Activated T-helper 2 cell treated with anti-CD3 and anti-CD28 coated beads, Interferon-gamma antibody, Interleukin-2, Interleukin-4, amounts not matched to agents 10 μg/mL and 5 μg/mL and 100 μg/mL, durations not matched to agents 14 hours and 24 hours and 36 hours (primary cell): ENCODE measurements around the gene DNAJC30. TPM values are rescaled to one million over a fixed set of nuclear protein-coding genes. Genes with fewer than 3 reads are reported as not detected.
"Not testable (repeated sequence)": the region's sequence is repeated elsewhere in the genome, so short reads cannot be mapped to it uniquely, and the experiment has no call there.

Source experiments
- DNase-seq: peaks from one replicate; pipeline ENCODE4 v3.0.0; 2021; ENCODE audit warnings: low spot score
- H3K27ac Mint-ChIP-seq: one replicate; pipeline ENCODE4 v1.8.0; 2021; ENCODE audit warnings: mixed read lengths
- H3K27me3 Mint-ChIP-seq: one replicate; pipeline ENCODE4 v1.8.0; 2021; ENCODE audit warnings: low read depth, mixed read lengths
- H3K36me3 Mint-ChIP-seq: one replicate; pipeline ENCODE4 v1.8.0; 2021; ENCODE audit warnings: low read depth, mixed read lengths
- H3K4me1 Mint-ChIP-seq: one replicate; pipeline ENCODE4 v1.8.0; 2021; ENCODE audit warnings: low read depth, mixed read lengths
- H3K4me3 Mint-ChIP-seq: one replicate; pipeline ENCODE4 v1.8.0; 2021; ENCODE audit warnings: low read depth, mild to moderate bottlenecking, moderate library complexity, mixed read lengths
- H3K9me3 Mint-ChIP-seq: one replicate; pipeline ENCODE4 v1.8.0; 2021; ENCODE audit warnings: mixed read lengths
- intact Hi-C: fragments of 100-400 bp; cut with micrococcal nuclease; formaldehyde crosslinking; loops from one replicate; pipeline ENCODE4 v1.15.1; 2023
- total RNA-seq: library from RNA; stranded (reverse); gene quantifications from 2 replicates; pipeline ENCODE4 v1.2.3, GENCODE V29; 2022

DNAJC30 gene
- 9.2 TPM in 2 replicates for total RNA-seq

DNA sequence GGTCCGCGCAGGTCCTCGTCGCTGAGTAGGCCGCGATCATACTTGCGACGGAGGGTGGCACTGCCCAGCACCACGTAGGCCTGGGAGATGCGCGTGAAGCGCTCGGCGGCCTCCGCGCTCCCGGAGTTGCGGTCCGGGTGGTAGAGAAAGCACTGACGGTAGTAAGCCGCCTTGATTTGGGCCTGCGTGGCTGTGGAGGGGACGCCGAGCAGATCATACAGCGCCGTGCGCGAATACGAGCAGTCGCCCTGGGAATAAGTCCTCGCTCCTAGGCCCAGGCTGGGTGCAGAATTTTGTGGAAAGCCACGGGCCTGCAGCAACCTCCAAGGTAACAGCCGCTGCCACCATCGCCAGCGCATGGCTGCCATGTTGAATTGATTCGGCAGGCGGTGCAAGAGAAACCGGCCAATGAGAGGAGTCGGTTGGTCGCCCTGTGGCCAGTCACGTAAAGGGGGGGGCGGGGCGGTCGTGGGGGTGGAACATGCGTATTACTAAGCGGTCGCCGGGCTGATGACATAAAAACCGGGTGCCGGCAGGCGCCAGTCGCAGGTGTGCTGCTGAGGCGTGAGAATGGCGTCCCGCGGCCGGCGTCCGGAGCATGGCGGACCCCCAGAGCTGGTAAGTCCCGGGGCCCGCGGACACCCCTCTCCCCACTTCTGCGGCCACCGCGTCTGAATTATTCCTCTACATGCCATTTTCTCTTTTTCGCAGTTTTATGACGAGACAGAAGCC lies at the start of gene DNAJC30, which contains the start of gene BUD23:
Gene DNAJC30 (minus strand): TSS at position 398 of the 732 bp plus-strand sequence. CDS start 30 bp downstream, at position 368.
Gene BUD23 (plus strand): TSS at position 542 of the 732 bp plus-strand sequence. CDS start 29 bp downstream, at position 571.
- peak within 1 kb of the TSS; percentile 97 for H3K4me3 Mint-ChIP-seq
- intact Hi-C loops, result loop anchor here (1.0 to 5.0 kb wide), 3 partner anchors 16 to 106 kb away; partner anchors contain the start of genes TBL2 and VPS37D
- peak; percentile 88 for DNase-seq
- H3K27me3 Mint-ChIP-seq, result no peaks in the 10 kb centered on the region
- H3K4me1 Mint-ChIP-seq, result peaks cover 20% of the 10 kb centered on the region
- no peaks in the 10 kb centered on the region for H3K9me3 Mint-ChIP-seq
- H3K27ac Mint-ChIP-seq, result peak within 1 kb of the TSS; percentile 97
- peaks cover 44% of the 10 kb centered on the region for H3K36me3 Mint-ChIP-seq

DNA sequence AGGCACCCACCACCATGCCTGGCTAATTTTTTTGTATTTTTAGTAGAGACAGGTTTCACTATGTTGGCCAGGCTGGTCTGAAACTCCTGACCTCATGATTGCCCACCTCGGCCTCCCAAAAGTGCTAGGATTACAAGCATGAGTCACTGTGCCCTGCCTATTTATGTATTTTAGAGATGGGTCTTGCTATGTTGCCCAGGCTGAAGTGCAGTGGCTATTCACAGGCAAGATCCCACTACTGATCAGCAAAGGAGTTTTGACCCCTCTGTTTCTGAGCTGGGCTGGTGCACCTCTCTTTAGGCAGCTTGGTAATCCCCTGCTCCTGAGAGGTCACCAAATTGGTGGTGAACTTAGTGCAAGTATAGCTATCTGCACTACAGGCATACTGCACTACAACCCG lies 49.1 kb upstream of the DNAJC30 start:
- H3K27ac Mint-ChIP-seq, result no peak overlapping the region
- peaks cover 6% of the 10 kb centered on the region for H3K36me3 Mint-ChIP-seq
- H3K9me3 Mint-ChIP-seq, result no peaks in the 10 kb centered on the region
- intact Hi-C loops, result no loop called here
- no peak overlapping the region for H3K4me3 Mint-ChIP-seq
- no peak for DNase-seq
- peaks cover 5% of the 10 kb centered on the region for H3K4me1 Mint-ChIP-seq
- H3K27me3 Mint-ChIP-seq, result peaks cover 6% of the 10 kb centered on the region

DNA sequence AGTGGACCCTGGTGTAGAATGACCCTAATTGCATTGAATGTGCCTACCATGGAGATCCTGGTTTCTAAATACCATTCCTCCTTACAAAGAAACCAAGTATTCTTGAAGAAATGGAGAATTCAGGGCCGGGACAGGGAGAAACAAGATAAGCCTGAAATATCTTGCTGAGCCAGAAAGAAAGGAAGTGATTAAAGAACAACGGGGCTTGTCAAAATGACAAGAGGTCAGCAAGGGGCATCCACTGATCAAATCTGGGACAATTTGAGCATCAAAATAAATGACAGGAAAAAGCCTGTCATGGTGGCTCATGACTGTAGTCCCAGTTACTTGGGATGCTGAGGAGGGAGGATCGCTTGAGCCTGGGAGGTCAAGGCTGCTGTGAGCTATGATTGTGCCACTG lies 47.2 kb upstream of the DNAJC30 start:
- H3K27ac Mint-ChIP-seq, result no peak overlapping the region
- peaks cover 6% of the 10 kb centered on the region for H3K27me3 Mint-ChIP-seq
- intact Hi-C loops, result no loop called here
- H3K4me1 Mint-ChIP-seq, result peaks cover 5% of the 10 kb centered on the region
- no peaks in the 10 kb centered on the region for H3K9me3 Mint-ChIP-seq
- H3K4me3 Mint-ChIP-seq, result no peak overlapping the region
- DNase-seq, result no peak
- no peaks in the 10 kb centered on the region for H3K36me3 Mint-ChIP-seq

DNA sequence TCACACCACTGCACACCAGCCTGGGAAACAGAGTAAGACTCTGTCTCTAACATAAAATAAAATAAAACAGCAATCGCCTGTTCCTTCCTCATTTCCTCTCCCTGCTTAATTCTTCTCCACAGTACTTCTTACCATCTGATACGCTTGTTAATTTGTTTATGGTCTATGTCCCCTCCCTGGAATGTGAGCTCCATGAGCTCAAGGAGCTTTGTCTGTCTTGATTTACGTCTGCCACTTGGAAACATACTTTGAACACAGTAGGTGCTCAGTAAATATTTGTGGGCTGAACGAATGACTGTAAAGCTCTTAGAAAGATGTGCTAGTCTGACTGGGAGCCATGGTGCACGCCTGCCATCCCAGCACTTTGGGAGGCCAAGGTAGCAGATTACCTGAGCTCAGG lies 45.3 kb upstream of the DNAJC30 start:
- peaks cover 9% of the 10 kb centered on the region for H3K27me3 Mint-ChIP-seq
- intact Hi-C loops, result no loop called here
- H3K9me3 Mint-ChIP-seq, result no peaks in the 10 kb centered on the region
- no peaks in the 10 kb centered on the region for H3K4me1 Mint-ChIP-seq
- no peak overlapping the region for H3K4me3 Mint-ChIP-seq
- no peak for DNase-seq
- H3K36me3 Mint-ChIP-seq, result no peaks in the 10 kb centered on the region
- no peak overlapping the region for H3K27ac Mint-ChIP-seq

DNA sequence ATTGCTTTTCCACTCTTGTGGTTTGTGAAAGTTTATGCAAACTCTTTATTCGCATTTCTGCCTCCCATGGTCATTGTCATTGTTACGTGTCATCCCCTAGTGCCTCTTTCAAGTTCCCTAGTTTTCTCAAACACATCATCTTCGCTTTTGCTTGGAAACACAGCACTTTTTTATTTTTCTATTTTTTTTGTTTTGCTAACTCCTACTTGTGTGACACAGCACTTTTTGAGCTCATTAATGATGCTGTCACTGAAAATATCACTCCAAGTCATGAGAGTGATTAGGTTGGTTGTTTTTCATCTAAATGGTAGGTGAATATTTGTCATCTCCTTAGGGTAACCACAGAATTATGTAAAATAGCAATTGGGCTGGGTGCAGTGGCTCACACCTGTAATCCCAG lies 44.7 kb upstream of the DNAJC30 start:
- intact Hi-C loops, result no loop called here
- Mint-ChIP-seq H3K27me3 (peaks cover 9% of the 10 kb centered on the region), H3K4me1 (no peaks in the 10 kb centered on the region), H3K27ac (no peak overlapping the region), H3K36me3 (no peaks in the 10 kb centered on the region), H3K9me3 (no peaks in the 10 kb centered on the region), H3K4me3 (no peak overlapping the region)
- no peak for DNase-seq

DNA sequence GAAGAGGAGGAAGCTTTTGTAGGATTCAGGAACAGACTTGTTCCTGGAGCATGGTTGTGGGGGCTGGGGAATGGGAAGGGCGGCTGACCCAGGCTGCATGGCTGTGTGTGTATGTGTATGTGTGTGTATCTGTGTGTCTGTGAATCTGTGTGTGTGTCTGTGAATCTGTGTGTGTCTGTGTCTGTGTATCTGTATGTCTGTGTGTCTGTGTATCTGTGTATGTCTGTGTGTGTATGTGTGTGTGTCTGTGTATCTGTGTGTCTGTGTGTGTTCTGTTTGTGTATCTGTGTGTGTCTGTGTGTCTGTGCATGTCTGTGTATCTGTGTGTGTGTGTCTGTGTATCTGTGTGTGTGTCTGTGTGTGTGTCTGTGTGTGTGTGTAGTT lies 42.8 kb upstream of the DNAJC30 start:
- H3K4me3 Mint-ChIP-seq, result no peak overlapping the region
- no peaks in the 10 kb centered on the region for H3K36me3 Mint-ChIP-seq
- H3K27ac Mint-ChIP-seq, result no peak overlapping the region
- no peaks in the 10 kb centered on the region for H3K4me1 Mint-ChIP-seq
- DNase-seq, result no peak
- no peaks in the 10 kb centered on the region for H3K9me3 Mint-ChIP-seq
- intact Hi-C loops, result no loop called here
- H3K27me3 Mint-ChIP-seq, result peaks cover 11% of the 10 kb centered on the region

DNA sequence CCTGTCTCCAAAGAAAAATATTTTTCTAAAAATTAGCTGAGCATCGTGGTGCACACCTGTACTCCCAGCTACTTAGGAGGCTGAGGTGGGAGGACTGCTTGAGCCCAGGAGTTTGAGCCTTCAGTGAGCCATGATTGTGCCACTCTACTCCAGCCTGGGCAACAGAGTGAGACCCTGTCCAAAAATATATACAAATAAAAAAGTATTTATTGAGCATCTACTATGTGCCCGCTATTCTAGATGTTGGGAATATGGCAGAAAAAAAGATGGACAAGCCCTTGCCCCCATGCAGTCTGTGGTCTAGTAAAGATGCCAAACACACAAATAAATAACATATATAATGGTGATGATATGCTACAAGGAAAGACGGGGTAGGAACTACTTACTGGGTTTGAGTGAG lies 40.6 kb upstream of the DNAJC30 start:
- Mint-ChIP-seq H3K4me3 (no peak overlapping the region), H3K36me3 (no peaks in the 10 kb centered on the region)
- intact Hi-C loops, result no loop called here

DNA sequence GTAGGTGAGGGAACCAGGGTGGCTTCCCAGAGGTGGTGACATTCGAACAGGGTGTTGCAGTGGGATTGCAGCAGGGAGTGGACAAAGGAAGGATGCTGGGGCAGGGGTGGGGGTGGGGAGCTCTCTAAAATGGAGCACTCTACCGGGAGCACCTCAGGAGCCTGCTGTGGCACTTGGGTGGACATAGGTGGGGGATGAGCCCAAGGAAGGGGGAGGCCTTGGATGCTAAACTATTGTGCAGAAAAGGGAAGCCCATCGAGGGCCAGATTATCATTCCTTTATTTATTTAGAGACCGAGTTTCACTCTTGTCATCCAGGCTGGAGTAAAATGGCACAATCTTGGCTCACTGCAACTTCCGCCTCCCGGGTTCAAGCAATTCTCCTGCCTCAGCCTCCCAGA lies 39.5 kb upstream of the DNAJC30 start:
- H3K4me1 Mint-ChIP-seq, result peaks cover 14% of the 10 kb centered on the region
- peaks cover 12% of the 10 kb centered on the region for H3K27me3 Mint-ChIP-seq
- H3K36me3 Mint-ChIP-seq, result no peaks in the 10 kb centered on the region
- intact Hi-C loops, result no loop called here
- H3K4me3 Mint-ChIP-seq, result no peak overlapping the region
- H3K27ac Mint-ChIP-seq, result no peak overlapping the region
- no peak for DNase-seq
- no peaks in the 10 kb centered on the region for H3K9me3 Mint-ChIP-seq

More for the DNA sequence above, 40.6 kb upstream of the DNAJC30 start:
- no peaks in the 10 kb centered on the region for H3K9me3 Mint-ChIP-seq
- no peak overlapping the region for H3K27ac Mint-ChIP-seq
- DNase-seq, result no peak
- H3K4me1 Mint-ChIP-seq, result peaks cover 5% of the 10 kb centered on the region
- H3K27me3 Mint-ChIP-seq, result peaks cover 15% of the 10 kb centered on the region

DNA sequence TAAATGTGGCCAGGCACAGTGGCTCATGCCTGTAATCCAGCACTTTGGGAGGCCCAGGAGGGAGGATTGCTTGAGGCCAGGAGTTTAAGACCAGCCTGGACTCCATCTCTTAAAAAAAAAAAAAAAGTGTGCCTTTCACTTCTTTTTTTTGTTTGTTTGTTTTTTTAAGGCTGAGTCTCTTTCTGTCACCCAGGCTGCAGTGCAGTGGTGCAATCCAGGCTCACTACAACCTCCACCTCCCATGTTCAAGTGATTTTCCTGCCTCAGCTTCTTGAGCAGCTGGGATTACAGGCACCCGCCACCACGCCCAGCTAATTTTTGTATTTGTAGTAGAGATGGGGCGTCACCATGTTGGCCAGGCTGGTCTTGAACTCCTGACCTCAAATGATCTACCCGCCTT lies 38.9 kb upstream of the DNAJC30 start:
- intact Hi-C loops, H3K36me3 Mint-ChIP-seq, DNase-seq, H3K27ac Mint-ChIP-seq, H3K4me3 Mint-ChIP-seq, H3K9me3 Mint-ChIP-seq: not testable (repeated sequence)
- H3K27me3 Mint-ChIP-seq, result peaks cover 12% of the 10 kb centered on the region
- peaks cover 17% of the 10 kb centered on the region for H3K4me1 Mint-ChIP-seq

DNA sequence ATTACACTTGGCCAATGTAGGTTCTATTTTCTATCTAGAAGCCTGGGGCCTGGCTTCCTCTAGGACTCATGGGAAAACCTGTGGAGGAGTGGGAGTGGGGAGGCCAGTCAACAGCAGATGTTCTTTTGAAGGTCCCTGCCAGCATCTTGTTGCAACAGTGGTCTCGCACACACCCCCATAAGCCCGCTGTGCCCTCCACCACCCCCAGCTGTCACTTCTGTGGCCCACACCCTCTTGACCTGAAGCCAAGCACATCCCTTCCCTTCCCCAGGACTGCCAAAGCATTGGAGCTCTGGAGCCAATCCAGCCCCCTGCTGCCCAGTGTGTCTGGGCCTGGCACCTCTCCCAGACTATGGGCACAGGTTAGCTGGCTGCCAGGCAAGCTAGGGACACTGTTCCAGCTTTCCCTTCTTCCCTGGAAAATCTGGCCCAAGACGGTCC lies 38.1 kb upstream of the DNAJC30 start:
- H3K9me3 Mint-ChIP-seq, result no peaks in the 10 kb centered on the region
- H3K4me1 Mint-ChIP-seq, result peaks cover 22% of the 10 kb centered on the region
- no peak overlapping the region for H3K27ac Mint-ChIP-seq
- intact Hi-C loops, result no loop called here
- H3K27me3 Mint-ChIP-seq, result peaks cover 12% of the 10 kb centered on the region
- peak overlapping the region; percentile 45 for H3K4me3 Mint-ChIP-seq
- H3K36me3 Mint-ChIP-seq, result peaks cover 5% of the 10 kb centered on the region
- no peak for DNase-seq

DNA sequence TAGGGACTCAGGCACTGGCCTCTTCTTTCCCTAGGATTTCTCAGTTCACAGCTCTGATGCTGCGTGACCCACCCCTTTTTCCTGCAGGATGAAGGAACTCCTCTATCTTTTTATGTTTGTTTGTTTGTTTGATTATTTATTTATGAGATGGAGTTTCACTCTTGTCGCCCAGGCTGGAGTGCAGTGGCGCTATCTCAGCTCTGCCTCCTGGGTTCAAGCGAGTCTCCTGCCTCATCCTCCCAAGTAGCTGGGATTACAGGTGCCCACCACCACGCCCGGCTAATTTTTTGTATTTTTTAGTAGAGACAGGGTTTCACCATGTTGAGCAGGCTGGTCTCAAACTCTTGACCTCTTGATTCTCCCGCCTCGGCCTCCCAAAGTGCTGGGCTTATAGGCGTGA lies 37.2 kb upstream of the DNAJC30 start:
- H3K36me3 Mint-ChIP-seq, H3K9me3 Mint-ChIP-seq, intact Hi-C loops, DNase-seq: not testable (repeated sequence)
- Mint-ChIP-seq H3K27me3 (peaks cover 12% of the 10 kb centered on the region), H3K4me3 (peak overlapping the region; percentile 80), H3K27ac (peak overlapping the region; percentile 62), H3K4me1 (peaks cover 29% of the 10 kb centered on the region)

DNA sequence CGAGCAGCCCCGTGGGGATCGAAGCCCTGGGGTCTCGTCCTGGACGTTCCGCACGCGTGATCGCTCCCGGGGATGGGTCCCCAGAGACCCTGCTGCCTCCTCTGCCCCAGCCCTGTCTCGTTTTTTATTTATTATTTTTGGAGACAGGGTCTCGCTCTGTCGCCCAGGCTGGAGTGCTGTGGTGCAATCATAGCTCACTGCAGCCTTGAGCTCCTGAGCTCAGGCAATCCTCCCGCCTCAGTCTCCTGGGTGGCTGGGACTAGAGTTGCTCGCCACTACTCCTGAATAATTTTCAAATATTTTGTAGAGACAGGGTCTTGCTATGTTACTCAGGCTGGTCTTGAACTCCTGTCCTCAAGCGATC lies 36.5 kb upstream of the DNAJC30 start:
- Mint-ChIP-seq H3K4me3 (peak overlapping the region; percentile 80), H3K4me1 (peaks cover 31% of the 10 kb centered on the region), H3K36me3 (peaks cover 9% of the 10 kb centered on the region), H3K27me3 (peaks cover 11% of the 10 kb centered on the region), H3K9me3 (no peaks in the 10 kb centered on the region), H3K27ac (no peak overlapping the region)
- intact Hi-C loops, result loop anchor here (2.0 to 5.0 kb wide), 3 partner anchors 52 to 142 kb away; partner anchors contain the start of genes MLXIPL, TBL2 and VPS37D
- DNase-seq, result no peak
